Left lung (tissue), 10 donors: ENCODE data around the gene PRDX1. TPM values are rescaled to one million over a fixed set of nuclear protein-coding genes. Genes with fewer than 3 reads are reported as not detected.
"Not testable (repeated sequence)": the region's sequence is repeated elsewhere in the genome, so short reads cannot be mapped to it uniquely, and the experiment has no call there.

Experiments
- ATAC-seq: fragments of 200-7000 bp; cut with Tn5 transposase; one replicate; pipeline ENCODE4 v1.9.1; 2020; ENCODE audit warnings: moderate library complexity
- DNase-seq, 4 donors: peaks; one replicate each; pipeline ENCODE4 v3.0.0-alpha.2; 2013 to 2020
- H3K27ac ChIP-seq, 2 donors: fragments of 200-600 bp; sonication (generic) in 1 of 2; one replicate each; pipeline versions ENCODE4 v1.5.0 to v1.8.0; 2020 to 2021
- H3K27me3 ChIP-seq, 2 donors: fragments of 200-600 bp; sonication (generic) in 1 of 2; one replicate each; pipeline versions ENCODE4 v1.5.0 to v1.8.0; 2020 to 2021
- H3K36me3 ChIP-seq, 2 donors: fragments of 200-600 bp; sonication (generic) in 1 of 2; one replicate each; pipeline versions ENCODE4 v1.5.0 to v1.8.0; 2020 to 2021
- H3K4me1 ChIP-seq, 2 donors: fragments of 200-600 bp; one replicate each; pipeline ENCODE4 v1.8.0; 2021
- H3K4me3 ChIP-seq, 2 donors: fragments of 200-600 bp; sonication (generic) in 1 of 2; one replicate each; pipeline versions ENCODE4 v1.5.0 to v1.8.0; 2020 to 2021; ENCODE audit warnings: mild to moderate bottlenecking in 1 of 2
- H3K9me3 ChIP-seq, 2 donors: fragments of 200-600 bp; sonication (generic) in 1 of 2; one replicate each; pipeline versions ENCODE4 v1.5.0 to v1.8.0; 2020 to 2021
- CTCF ChIP-seq, 2 donors: fragments of 200-600 bp; sonication (generic) in 1 of 2; IDR thresholded peaks; one replicate each; pipeline versions ENCODE4 v1.5.0 to v1.8.0; 2021; ENCODE audit warnings: antibody characterized with exemption in 2 of 2
- intact Hi-C, 2 donors: fragments of 100-400 bp; cut with DNase I; formaldehyde crosslinking; loops; one replicate each; pipeline versions ENCODE4 v1.11.2 to v1.14.2; 2022
- polyA plus RNA-seq, 6 donors: library from polyadenylated mRNA; unstranded; fragments of 120-200 nt; gene quantifications; one replicate each; pipeline ENCODE4 v1.2.1, GENCODE V29; 2013; ENCODE audit not compliant: insufficient read length in 6 of 6
- total RNA-seq, 2 donors: library from RNA; stranded (reverse); fragmentation: NEBNext Ultra II Directional; extraction: Animal tissue kit (Norgen Biotek cat#: 25700); gene quantifications; one replicate each; pipeline ENCODE4 v1.2.1, GENCODE V29; 2021
- donor health status: DM: no; HTN: yes; CAD: no.
- donor health status: DM: no; HTN: no; CAD: no.

Gene PRDX1
- total and polyA plus RNA-seq, 8 donors = 190 to 579 (median 247) TPM

- no peak for TF ChIP-seq CTCF (IDR thresholded peaks at IDR 0.05)
- intact Hi-C loops = no loop called here
Measured at GRCh38 chr1:45473302-45473701, 48.4 kb downstream of the PRDX1 start.

GRCh38 chr1:45470306-45470798, 51.3 kb downstream of the PRDX1 start:
- Histone ChIP-seq H3K9me3 (no peaks in the 10 kb centered on the region), H3K4me1 (no peaks in the 10 kb centered on the region), H3K27ac (no peak overlapping the region), H3K36me3 (no peaks in the 10 kb centered on the region), H3K27me3 (no peaks in the 10 kb centered on the region), H3K4me3 (no peak overlapping the region)
- ATAC-seq = no peak
- TF ChIP-seq CTCF (IDR thresholded peaks at IDR 0.05) = no peak
- no peak for DNase-seq
- intact Hi-C loops = no loop called here

More at GRCh38 chr1:45473302-45473701, 48.4 kb downstream of the PRDX1 start:
- DNase-seq (no peak), ATAC-seq (no peak)
- no peaks in the 10 kb centered on the region for H3K36me3 ChIP-seq
- H3K27ac ChIP-seq = no peak overlapping the region
- H3K4me1 ChIP-seq = no peaks in the 10 kb centered on the region
- no peak overlapping the region for H3K4me3 ChIP-seq
- no peaks in the 10 kb centered on the region for H3K27me3 ChIP-seq
- H3K9me3 ChIP-seq = no peaks in the 10 kb centered on the region

GRCh38 chr1:45467353-45467752, 54.3 kb downstream of the PRDX1 start:
- H3K27ac ChIP-seq, H3K4me1 ChIP-seq, H3K36me3 ChIP-seq, intact Hi-C loops, ATAC-seq, H3K27me3 ChIP-seq, H3K4me3 ChIP-seq, DNase-seq, H3K9me3 ChIP-seq: not testable (repeated sequence)

GRCh38 chr1:45465277-45465676, 56.4 kb downstream of the PRDX1 start:
- no peak for TF ChIP-seq CTCF (IDR thresholded peaks at IDR 0.05)
- DNase-seq (no peak), ATAC-seq (no peak)
- intact Hi-C loops = no loop called here
- Histone ChIP-seq H3K9me3 (no peaks in the 10 kb centered on the region), H3K27ac (no peak overlapping the region), H3K4me3 (no peak overlapping the region), H3K4me1 (no peaks in the 10 kb centered on the region), H3K36me3 (no peaks in the 10 kb centered on the region), H3K27me3 (no peaks in the 10 kb centered on the region)

Other genes starting within 250 kb of the PRDX1 start
- 1 to 10 TPM in 1 of 2 donors, under 1 TPM in 1; 0.20 to 1.5 TPM for gene HPDL, start 195.0 kb downstream of the PRDX1 start, total RNA-seq
- 1 to 10 TPM; 1.3 to 2.3 (median 1.6) TPM for gene HPDL, start 195.0 kb downstream of the PRDX1 start, polyA plus RNA-seq
- 1 to 10 TPM; 6.6 to 9.2 TPM for gene TOE1, start 181.7 kb downstream of the PRDX1 start, total RNA-seq
- 10 to 100 TPM; 10.6 to 14.3 (median 12.9) TPM for gene TOE1, start 181.7 kb downstream of the PRDX1 start, polyA plus RNA-seq
- 10 to 100 TPM; 15.4 to 20.2 TPM for gene MUTYH, start 181.4 kb downstream of the PRDX1 start, total RNA-seq
- 10 to 100 TPM; 25.9 to 33.6 (median 28.5) TPM for gene MUTYH, start 181.4 kb downstream of the PRDX1 start, polyA plus RNA-seq
- gene TESK2, start 30.7 kb downstream of the PRDX1 start, total RNA-seq = 1 to 10 TPM; 4.3 to 5.9 TPM
- gene TESK2, start 30.7 kb downstream of the PRDX1 start, polyA plus RNA-seq = 10 to 100 TPM in 3 of 6 donors, 1 to 10 TPM in 3; 8.5 to 12.5 (median 10.2) TPM
- gene CCDC163, start 21.8 kb downstream of the PRDX1 start, total RNA-seq = 1 to 10 TPM in 1 of 2 donors, under 1 TPM in 1; 0.50 to 2.0 TPM
- 1 to 10 TPM; 1.7 to 6.4 (median 4.0) TPM for gene CCDC163, start 21.8 kb downstream of the PRDX1 start, polyA plus RNA-seq
- gene MMACHC, start 21.6 kb downstream of the PRDX1 start, total RNA-seq = 1 to 10 TPM; 5.8 to 5.9 TPM
- gene MMACHC, start 21.6 kb downstream of the PRDX1 start, polyA plus RNA-seq = 10 to 100 TPM in 4 of 6 donors, 1 to 10 TPM in 2; 8.7 to 12.7 (median 11.5) TPM
- gene AKR1A1, start 28.9 kb upstream of the PRDX1 start, total RNA-seq = 100 to 1,000 TPM; 183 to 258 TPM
- 100 to 1,000 TPM; 134 to 161 (median 144) TPM for gene AKR1A1, start 28.9 kb upstream of the PRDX1 start, polyA plus RNA-seq
- gene NASP, start 62.2 kb upstream of the PRDX1 start, total RNA-seq = 10 to 100 TPM; 57.6 to 71.6 TPM
- 100 to 1,000 TPM; 309 to 407 (median 355) TPM for gene NASP, start 62.2 kb upstream of the PRDX1 start, polyA plus RNA-seq
- 10 to 100 TPM in 1 of 2 donors, under 1 TPM in 1; 0.70 to 16.2 TPM for gene CCDC17, start 102.2 kb upstream of the PRDX1 start, total RNA-seq
- gene CCDC17, start 102.2 kb upstream of the PRDX1 start, polyA plus RNA-seq = 1 to 10 TPM; 1.4 to 8.2 (median 6.1) TPM
- 100 to 1,000 TPM in 1 of 2 donors, 10 to 100 TPM in 1; 94.9 to 113 TPM for gene GPBP1L1, start 164.6 kb upstream of the PRDX1 start, total RNA-seq
- gene GPBP1L1, start 164.6 kb upstream of the PRDX1 start, polyA plus RNA-seq = 100 to 1,000 TPM; 104 to 132 (median 111) TPM
- 10 to 100 TPM; 17.6 to 19.9 TPM for gene TMEM69, start 166.3 kb upstream of the PRDX1 start, total RNA-seq
- gene TMEM69, start 166.3 kb upstream of the PRDX1 start, polyA plus RNA-seq = 10 to 100 TPM; 40.5 to 57.0 (median 45.4) TPM
- gene IPP, start 228.8 kb upstream of the PRDX1 start, total RNA-seq = 10 to 100 TPM; 13.0 to 17.2 TPM
- gene IPP, start 228.8 kb upstream of the PRDX1 start, polyA plus RNA-seq = 10 to 100 TPM; 21.1 to 23.4 (median 22.8) TPM